Measurements from ENCODE around the gene USP20.
A peak's percentile ranks its signal among the peaks of the same experiment; 100 is the strongest.

Gene USP20

DNA sequence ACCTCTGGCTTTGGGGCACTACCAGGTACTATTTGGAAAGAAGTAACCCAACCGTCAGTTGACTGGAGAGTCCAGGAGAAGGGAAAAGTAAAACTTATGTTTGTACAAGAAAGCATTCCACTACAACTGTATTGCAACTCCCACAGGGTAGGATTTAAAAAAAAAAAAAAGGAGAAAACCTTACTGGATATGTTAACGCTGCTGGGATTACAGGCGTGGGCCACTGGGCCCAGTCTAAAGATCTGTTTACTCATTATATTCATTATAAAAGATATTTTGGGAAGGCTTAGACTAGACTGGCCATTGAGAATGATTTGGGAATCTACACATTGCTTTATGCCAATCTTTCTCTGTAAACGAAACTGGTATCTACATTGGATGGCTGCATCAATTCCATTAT is 86.6 kb downstream of the USP20 start:
- Histone ChIP-seq H3K36me3 (ENCODE audit: control insufficient read depth in 4 of 4, insufficient read depth in 4 of 4, low read length in 3 of 4) (peaks cover 13 to 74% (median 41%) of the 10 kb centered on the region in 4 experiments), H3K27ac (ENCODE audit: insufficient read depth in 1 of 2, low read depth in 1 of 2, low read length in 2 of 2, poor library complexity in 1 of 2, severe bottlenecking in 2 of 2) (no peak overlapping the region), H3K4me1 (ENCODE audit: control extremely low read depth in 1 of 4, control insufficient read depth in 4 of 4, insufficient read depth in 4 of 4, low read length in 3 of 4) (peaks cover 0 to 22% (median 8%) of the 10 kb centered on the region in 4 experiments), H3K4me3 (ENCODE audit: control insufficient read depth in 1 of 7, extremely low read depth in 1 of 7, insufficient read depth in 4 of 7, low read depth in 2 of 7, low read length in 6 of 7) (no peak overlapping the region), H3K9me3 (ENCODE audit: control extremely low read depth in 1 of 5, control insufficient read depth in 4 of 5, insufficient read depth in 2 of 5, low read depth in 1 of 5, low read length in 4 of 5) (no peaks in the 10 kb centered on the region), H3K27me3 (replicated peaks in 2 of 5; ENCODE audit: control insufficient read depth in 4 of 5, insufficient read depth in 5 of 5, low read length in 4 of 5) (no peaks in the 10 kb centered on the region)
- ChIA-PET CTCF (interaction anchor here (1.5 to 1.8 kb wide), 2 partner anchors 9 to 16 kb away, joined by 3 to 4 read pairs; no protein-coding TSS in a partner anchor), POLR2A (no interaction called here)
- no peak for DNase-seq
- WGBS (ENCODE audit: insufficient coverage): 93% methylated on average over 1 of the region's 4 CpGs

DNA sequence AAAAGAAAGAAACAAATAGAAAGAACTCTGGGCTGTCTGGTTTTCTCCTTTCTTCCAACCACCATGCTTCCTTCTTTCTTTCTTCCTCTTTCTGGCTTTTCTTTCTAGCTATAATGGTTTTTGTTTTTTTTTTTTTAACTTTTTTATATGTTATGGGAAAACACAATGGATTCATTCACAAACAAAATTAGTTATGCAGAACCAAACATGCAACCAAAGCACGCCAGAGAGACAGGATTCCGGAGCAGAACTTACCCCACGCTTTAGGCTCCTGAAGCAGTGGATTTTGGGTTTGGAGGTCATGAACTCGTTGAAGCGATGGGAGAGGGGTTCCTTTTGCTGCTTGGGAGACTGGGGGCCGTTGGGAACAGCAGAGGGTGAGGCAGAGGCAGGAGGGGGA is 88.3 kb downstream of the USP20 start:
- CTCF ChIA-PET: interaction anchor here (0.8 to 1.1 kb wide), 2 partner anchors 9 to 38 kb away, joined by 3 read pairs; no protein-coding TSS in a partner anchor
- peaks cover 13 to 74% (median 36%) of the 10 kb centered on the region in 4 experiments for H3K36me3 ChIP-seq (ENCODE audit: control insufficient read depth in 4 of 4, insufficient read depth in 4 of 4, low read length in 3 of 4)

DNA sequence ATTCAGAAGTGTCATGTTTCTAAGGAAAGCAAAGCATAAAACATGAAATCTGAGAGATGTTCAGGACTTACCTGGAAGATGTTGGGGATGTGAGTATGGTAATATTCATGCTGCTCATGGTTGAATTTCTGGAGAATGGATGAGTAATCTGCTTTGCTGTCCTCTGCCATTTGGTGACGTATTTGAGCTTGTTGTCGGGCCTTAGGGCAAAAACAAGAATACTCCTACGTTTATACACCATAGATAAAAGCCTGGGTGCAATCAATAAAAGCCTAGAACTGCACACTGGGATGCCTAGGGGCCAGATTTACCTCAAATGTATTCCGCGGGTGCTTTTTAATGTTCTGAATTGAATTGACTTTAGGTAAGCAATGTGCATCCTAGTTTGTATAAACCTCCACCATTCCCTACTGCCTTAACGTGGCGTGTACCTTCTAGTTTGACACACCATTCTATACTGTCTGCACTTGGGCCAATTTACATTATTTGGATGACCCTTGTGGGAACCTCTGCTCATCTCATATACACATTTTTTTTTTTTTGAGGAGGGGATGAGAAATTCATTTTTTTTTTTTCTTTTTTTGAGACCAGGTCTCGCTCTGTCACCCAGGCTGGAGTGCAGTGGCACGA is 94.4 kb downstream of the USP20 start:
- peaks cover 5 to 38% (median 25%) of the 10 kb centered on the region in 4 experiments for H3K36me3 ChIP-seq (ENCODE audit: control insufficient read depth in 4 of 4, insufficient read depth in 4 of 4, low read length in 3 of 4)
- 97% methylated on average over 5 of the region's 9 CpGs for WGBS (ENCODE audit: insufficient coverage)
- no peak for DNase-seq
- ChIA-PET CTCF (interaction anchor here (0.6 to 1.0 kb wide), 4 partner anchors 8 to 792 kb away, joined by 3 read pairs; no protein-coding TSS in a partner anchor), POLR2A (no interaction called here)
- peak overlapping the region in 1 of 2 experiments; percentile 87 for H3K27ac ChIP-seq (ENCODE audit: insufficient read depth in 1 of 2, low read depth in 1 of 2, low read length in 2 of 2, poor library complexity in 1 of 2, severe bottlenecking in 2 of 2)
- no peaks in the 10 kb centered on the region for H3K27me3 ChIP-seq (replicated peaks in 2 of 5; ENCODE audit: control insufficient read depth in 4 of 5, insufficient read depth in 5 of 5, low read length in 4 of 5)
- H3K4me1 ChIP-seq (ENCODE audit: control extremely low read depth in 1 of 4, control insufficient read depth in 4 of 4, insufficient read depth in 4 of 4, low read length in 3 of 4): peaks cover 5 to 36% (median 24%) of the 10 kb centered on the region in 4 experiments
- no peak overlapping the region for H3K4me3 ChIP-seq (ENCODE audit: control insufficient read depth in 1 of 7, extremely low read depth in 1 of 7, insufficient read depth in 4 of 7, low read depth in 2 of 7, low read length in 6 of 7)
- no peaks in the 10 kb centered on the region for H3K9me3 ChIP-seq (ENCODE audit: control extremely low read depth in 1 of 5, control insufficient read depth in 4 of 5, insufficient read depth in 2 of 5, low read depth in 1 of 5, low read length in 4 of 5)

More for the DNA sequence above, 88.3 kb downstream of the USP20 start:
- DNase-seq: no peak
- peak overlapping the region in 1 of 2 experiments; percentile 1 for H3K27ac ChIP-seq (ENCODE audit: insufficient read depth in 1 of 2, low read depth in 1 of 2, low read length in 2 of 2, poor library complexity in 1 of 2, severe bottlenecking in 2 of 2)
- 84% methylated on average over 3 of the region's 6 CpGs for WGBS (ENCODE audit: insufficient coverage)
- no peaks in the 10 kb centered on the region for H3K27me3 ChIP-seq (replicated peaks in 2 of 5; ENCODE audit: control insufficient read depth in 4 of 5, insufficient read depth in 5 of 5, low read length in 4 of 5)
- H3K4me3 ChIP-seq (ENCODE audit: control insufficient read depth in 1 of 7, extremely low read depth in 1 of 7, insufficient read depth in 4 of 7, low read depth in 2 of 7, low read length in 6 of 7): no peak overlapping the region
- peaks cover 0 to 22% (median 8%) of the 10 kb centered on the region in 4 experiments for H3K4me1 ChIP-seq (ENCODE audit: control extremely low read depth in 1 of 4, control insufficient read depth in 4 of 4, insufficient read depth in 4 of 4, low read length in 3 of 4)
- POLR2A ChIA-PET: no interaction called here
- H3K9me3 ChIP-seq (ENCODE audit: control extremely low read depth in 1 of 5, control insufficient read depth in 4 of 5, insufficient read depth in 2 of 5, low read depth in 1 of 5, low read length in 4 of 5): no peaks in the 10 kb centered on the region

DNA sequence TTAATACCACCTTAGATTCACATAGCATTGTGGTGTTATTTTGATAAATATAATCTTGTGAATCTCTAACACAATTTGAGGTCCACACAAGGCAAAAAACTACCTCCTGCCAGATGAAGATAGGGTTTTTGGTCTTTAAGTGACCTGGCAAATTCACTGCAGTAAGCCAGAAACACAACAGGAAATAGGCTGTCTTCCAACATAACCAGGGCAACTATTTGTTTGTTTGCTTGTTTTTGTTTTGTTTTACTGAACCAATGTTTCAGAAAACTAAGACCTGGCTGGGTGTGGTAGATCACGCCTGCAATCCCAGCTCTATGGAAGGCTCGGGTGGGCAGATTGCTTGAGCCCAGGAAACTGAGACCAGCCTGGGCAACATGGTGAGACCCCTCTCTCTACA is 95.5 kb downstream of the USP20 start:
- peaks cover 5 to 41% (median 29%) of the 10 kb centered on the region in 4 experiments for H3K4me1 ChIP-seq (ENCODE audit: control extremely low read depth in 1 of 4, control insufficient read depth in 4 of 4, insufficient read depth in 4 of 4, low read length in 3 of 4)
- no peaks in the 10 kb centered on the region for H3K9me3 ChIP-seq (ENCODE audit: control extremely low read depth in 1 of 5, control insufficient read depth in 4 of 5, insufficient read depth in 2 of 5, low read depth in 1 of 5, low read length in 4 of 5)
- peak; percentile 84 to 96 (median 93) for DNase-seq
- ChIA-PET CTCF (interaction anchor here (0.9 kb wide), 1 partner anchor 11 kb away, joined by 3 read pairs; no protein-coding TSS in a partner anchor), POLR2A (no interaction called here)
- 90% methylated on average over 2 of the region's 2 CpGs for WGBS (ENCODE audit: insufficient coverage)
- H3K27me3 ChIP-seq (replicated peaks in 2 of 5; ENCODE audit: control insufficient read depth in 4 of 5, insufficient read depth in 5 of 5, low read length in 4 of 5): no peaks in the 10 kb centered on the region
- H3K4me3 ChIP-seq (ENCODE audit: control insufficient read depth in 1 of 7, extremely low read depth in 1 of 7, insufficient read depth in 4 of 7, low read depth in 2 of 7, low read length in 6 of 7): no peak overlapping the region
- peak overlapping the region; percentile 72 to 87 for H3K27ac ChIP-seq (ENCODE audit: insufficient read depth in 1 of 2, low read depth in 1 of 2, low read length in 2 of 2, poor library complexity in 1 of 2, severe bottlenecking in 2 of 2)
- peaks cover 3 to 33% (median 23%) of the 10 kb centered on the region in 4 experiments for H3K36me3 ChIP-seq (ENCODE audit: control insufficient read depth in 4 of 4, insufficient read depth in 4 of 4, low read length in 3 of 4)
